ENCODE results near the gene LYSMD2. TPM values are rescaled to one million over a fixed set of nuclear protein-coding genes. Genes with fewer than 3 reads are reported as not detected.

LYSMD2 gene
- total and polyA plus RNA-seq, 2 of the 8 experiments (the other 6 are each of a cell fraction or from before 2014, with no cell fraction given): 2.2 to 2.7 TPM

GRCh38 chr15:51750186-51750585, 12.7 kb upstream of the LYSMD2 start:
- peaks cover 13 to 36% (median 25%) of the 10 kb centered on the region in 4 experiments for H3K27me3 ChIP-seq (replicated peaks in 1 of 4; ENCODE audit: control insufficient read depth in 3 of 4, extremely low read depth in 1 of 4, insufficient read depth in 3 of 4, low read length in 3 of 4)
- CTCF ChIA-PET (ENCODE audit: partially characterized antibody): no interaction called here
- FAIRE-seq (no peak), DNase-seq (ENCODE audit: low read depth in 1 of 2, low spot score in 2 of 2) (no peak)
- WGBS, 2 experiments (ENCODE audit: extremely low coverage in 1 of 2, insufficient coverage in 1 of 2, insufficient read length in 1 of 2, insufficient replicate concordance in 2 of 2, low coverage in 1 of 2, low lambda C conversion rate in 2 of 2, missing lambda C conversion rate in 1 of 2): 85% methylated on average over 4 of the region's 4 CpGs; no CpG with 5 or more reads in 1 of the 2 experiments
- H3K4me2 ChIP-seq (ENCODE audit: insufficient read depth in 1 of 2, low read depth in 2 of 2, low read length in 2 of 2): no peak overlapping the region; a peak in 1 of 4 replicates
- H3K4ac ChIP-seq (replicated peaks; ENCODE audit: insufficient read length, low read depth, low read length): no peak overlapping the region
- no peak overlapping the region for H3K23ac ChIP-seq (ENCODE audit: insufficient read length)
- H3K9ac ChIP-seq (replicated peaks in 1 of 4; ENCODE audit: extremely low read depth in 1 of 4, low read depth in 3 of 4, low read length in 3 of 4): no peak overlapping the region
- no peak overlapping the region for H3K14ac ChIP-seq (ENCODE audit: insufficient read length)
- H4K5ac ChIP-seq (ENCODE audit: insufficient read length, low read depth, low read length): no peak overlapping the region
- POLR2A ChIA-PET (ENCODE audit: partially characterized antibody): no interaction called here
- H3K4me3 ChIP-seq (ENCODE audit: extremely low read depth in 1 of 4, insufficient read depth in 2 of 4, low read depth in 3 of 4, low read length in 4 of 4): no peak overlapping the region
- H2BK5ac ChIP-seq (ENCODE audit: low read depth, low read length): no peak overlapping the region
- no peak overlapping the region for H2AK5ac ChIP-seq (ENCODE audit: low read depth, low read length)
- TF ChIP-seq EGR1 (IDR thresholded peaks at IDR 0.05; ENCODE audit: borderline replicate concordance, low read depth, low read length) (no peak), CTBP2 (IDR thresholded peaks at IDR 0.05; ENCODE audit: borderline replicate concordance, insufficient read depth, insufficient read length, low read length) (no peak), BCL11A (IDR thresholded peaks at IDR 0.05; ENCODE audit: low read depth in 2 of 2, low read length in 2 of 2) (no peak), CHD1 (IDR thresholded peaks at IDR 0.05; ENCODE audit: low read depth, low read length) (no peak)
- no peaks in the 10 kb centered on the region for H3K79me2 ChIP-seq (ENCODE audit: control insufficient read depth in 1 of 2, insufficient read depth in 2 of 2, low read length in 2 of 2)
- no peak overlapping the region for H4K8ac ChIP-seq (ENCODE audit: extremely low read depth, insufficient read depth, low read length)
- H3K9me3 ChIP-seq (ENCODE audit: insufficient read depth in 2 of 2, low read depth in 1 of 2, low read length in 1 of 2): no peaks in the 10 kb centered on the region
- no peak overlapping the region for H4K91ac ChIP-seq (replicated peaks; ENCODE audit: insufficient read length, low read length)
- peaks cover 0 to 3% (median 0%) of the 10 kb centered on the region in 4 experiments; a peak in 2 of 7 replicates for H3K4me1 ChIP-seq (replicated peaks in 1 of 4; ENCODE audit: control insufficient read depth in 3 of 4, insufficient read depth in 4 of 4, low read length in 3 of 4)
- H3K79me1 ChIP-seq (ENCODE audit: low read depth, low read length): no peaks in the 10 kb centered on the region; the same call in 1 of the 2 replicates
- H2BK12ac ChIP-seq (ENCODE audit: low read depth, low read length): no peak overlapping the region
- no peak overlapping the region for H3K18ac ChIP-seq (ENCODE audit: extremely low read depth, low read length)
- peaks cover 1 to 2% of the 10 kb centered on the region in 2 experiments for H4K20me1 ChIP-seq (replicated peaks in 1 of 2; ENCODE audit: control insufficient read depth in 1 of 2, insufficient read depth in 2 of 2, low read length in 2 of 2)
- H3K36me3 ChIP-seq (ENCODE audit: control insufficient read depth in 2 of 4, insufficient read depth in 4 of 4, low read length in 3 of 4): no peaks in the 10 kb centered on the region
- H2BK20ac ChIP-seq (ENCODE audit: low read length): no peak overlapping the region
- no peak overlapping the region for H2BK15ac ChIP-seq (ENCODE audit: low read length)
- H2BK120ac ChIP-seq (replicated peaks; ENCODE audit: low read depth, low read length): no peak overlapping the region
- H2AFZ ChIP-seq (ENCODE audit: low read length): no peak overlapping the region
- H3K27ac ChIP-seq (ENCODE audit: low read depth, low read length): no peak overlapping the region
- peaks cover 7% of the 10 kb centered on the region; the same call in 1 of the 2 replicates for H3K23me2 ChIP-seq (ENCODE audit: low read depth, low read length)
- H3K56ac ChIP-seq (replicated peaks; ENCODE audit: insufficient read length, low read depth, low read length): no peak overlapping the region

Measured in H1 (cell line).